ENCODE data around the gene PLK5.
"Not testable (repeated sequence)": the region's sequence is repeated elsewhere in the genome, so short reads cannot be mapped to it uniquely, and the experiment has no call there.

PLK5 gene

GRCh38 chr19:1525343-1525742 lies 1.5 kb downstream of the PLK5 start:
- DNase-seq (ENCODE audit: low spot score): no peak

DNA sequence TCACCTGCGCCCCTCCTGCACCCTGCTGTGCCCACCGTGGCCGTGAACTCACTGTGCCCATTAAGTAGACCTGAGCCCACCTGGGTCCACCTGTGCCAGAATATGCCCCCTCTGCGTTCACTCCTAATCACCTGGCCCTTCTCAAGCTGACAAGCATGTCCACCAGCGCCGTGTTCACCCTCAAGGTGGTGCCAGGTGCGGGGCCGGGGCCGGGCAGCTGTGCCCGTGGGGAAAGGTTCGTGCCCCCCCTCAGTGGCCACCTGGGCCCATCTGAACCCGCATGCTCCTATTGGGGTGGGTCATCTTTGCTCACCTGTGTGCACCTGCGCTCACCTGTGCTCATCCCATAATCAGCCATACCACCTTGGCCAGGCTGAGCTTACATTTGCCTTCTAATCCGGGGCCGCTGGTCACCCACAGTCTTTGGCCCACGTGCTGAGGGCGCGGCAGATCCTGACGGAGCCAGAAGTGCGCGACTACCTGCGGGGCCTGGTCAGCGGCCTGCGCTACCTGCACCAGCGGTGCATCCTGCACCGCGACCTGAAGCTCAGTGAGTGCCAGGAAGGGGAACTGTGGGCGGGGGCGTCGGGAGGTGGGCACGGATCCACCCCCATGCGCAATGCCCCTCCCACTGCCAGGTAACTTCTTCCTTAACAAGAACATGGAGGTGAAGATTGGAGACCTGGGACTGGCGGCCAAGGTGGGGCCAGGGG lies 2.3 kb downstream of the PLK5 start:
- DNase-seq (ENCODE audit: low spot score): no peak

DNA sequence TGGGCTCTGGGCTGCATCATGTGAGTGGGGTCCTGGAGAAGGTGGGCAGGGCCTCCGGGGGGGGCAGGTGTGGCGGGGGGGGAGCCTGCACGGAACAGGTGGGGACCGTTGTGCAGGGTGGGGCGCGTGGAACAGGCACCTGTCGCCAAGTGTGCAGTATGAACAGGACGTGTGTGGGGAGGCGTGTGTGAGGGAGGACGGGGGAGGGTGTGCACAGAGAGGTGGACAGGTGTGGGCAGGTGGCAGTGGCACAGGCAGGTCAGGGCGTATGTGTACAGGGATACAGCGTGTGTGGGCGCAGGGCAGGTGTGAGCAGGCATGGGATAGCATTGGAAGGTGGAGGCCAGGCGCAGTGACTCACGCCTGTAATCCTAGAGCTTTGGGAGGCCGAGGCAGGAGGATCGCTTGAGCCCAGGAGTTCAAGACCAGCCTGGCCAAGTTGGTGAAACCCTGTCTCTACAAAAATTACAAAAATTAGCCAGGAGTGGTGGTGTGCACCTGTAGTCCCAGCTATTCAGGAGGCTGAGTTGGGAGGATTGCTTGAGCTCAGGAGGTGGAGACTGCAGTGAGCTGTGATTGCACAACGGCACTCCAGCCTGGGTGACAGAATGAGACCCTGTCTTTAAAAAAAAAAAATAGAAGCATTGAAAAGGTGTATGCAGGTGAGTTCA lies 3.2 kb downstream of the PLK5 start:
- DNase-seq (ENCODE audit: low spot score): no peak

- no peak for DNase-seq (ENCODE audit: low spot score)
Measured at GRCh38 chr19:1527650-1528309, 3.9 kb downstream of the PLK5 start.

DNA sequence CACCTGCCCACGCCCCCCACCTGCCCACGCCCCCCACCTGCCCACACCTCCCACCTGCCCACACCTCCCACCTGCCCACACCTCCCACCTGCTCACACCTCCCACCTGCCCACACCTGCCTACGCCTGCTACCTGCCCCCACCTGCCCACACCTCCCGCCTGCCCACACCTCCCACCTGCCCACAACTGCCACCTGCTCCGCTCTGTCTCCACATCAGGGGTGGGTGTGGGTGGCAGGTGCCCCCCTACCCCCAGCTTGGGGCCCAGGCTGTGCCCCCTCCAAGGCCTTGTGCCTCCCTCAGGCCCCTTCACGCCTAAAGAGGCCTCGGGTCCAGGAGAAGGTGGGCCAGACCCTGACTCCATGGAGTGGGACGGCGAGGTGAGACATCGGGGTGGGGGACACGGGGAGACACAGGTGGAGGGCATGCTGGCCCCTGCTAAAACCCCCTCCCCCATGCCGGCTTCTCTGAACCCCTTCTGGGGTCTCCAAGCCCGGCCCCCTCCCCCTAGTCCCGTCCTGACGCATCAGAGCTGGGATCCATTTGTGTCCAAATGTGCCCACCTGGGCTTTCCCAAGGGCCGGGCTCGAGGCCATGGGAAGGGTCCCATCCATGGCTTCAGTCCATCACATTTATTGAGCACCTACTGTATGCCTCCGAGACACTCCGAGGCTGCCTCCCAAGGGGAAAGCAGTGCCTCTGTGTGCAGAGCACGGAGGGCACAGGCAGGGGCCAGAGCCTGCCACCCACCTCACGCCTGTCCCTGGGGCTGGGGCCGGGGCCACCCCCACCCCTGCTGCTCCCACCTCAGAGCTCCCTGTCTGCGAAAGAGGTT lies 4.9 kb downstream of the PLK5 start:
- no peak for DNase-seq (ENCODE audit: low spot score)

- DNase-seq (ENCODE audit: low spot score): no peak
Measured at GRCh38 chr19:1529430-1529816, 5.5 kb downstream of the PLK5 start.

- DNase-seq (ENCODE audit: low spot score): not testable (repeated sequence)
Measured at GRCh38 chr19:1530856-1531255, 7.0 kb downstream of the PLK5 start.

DNA sequence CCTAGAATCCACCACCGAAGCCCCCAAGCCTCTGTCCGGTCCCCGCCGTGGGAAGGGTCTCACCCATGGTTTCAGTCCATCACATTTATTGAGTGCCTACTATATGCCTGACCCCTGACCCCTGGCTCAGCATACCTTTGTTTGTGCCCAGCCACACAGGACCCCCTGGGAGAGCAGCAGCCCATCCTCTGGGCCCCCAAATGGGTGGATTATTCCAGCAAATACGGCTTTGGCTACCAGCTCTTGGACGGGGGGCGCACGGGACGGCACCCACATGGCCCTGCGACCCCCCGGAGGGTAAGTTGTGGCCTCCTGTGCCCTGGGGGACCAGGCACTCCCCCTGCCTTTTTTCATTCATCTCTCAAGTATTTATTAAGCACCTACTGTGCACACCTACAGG lies 7.7 kb downstream of the PLK5 start:
- no peak for DNase-seq (ENCODE audit: low spot score)

DNA sequence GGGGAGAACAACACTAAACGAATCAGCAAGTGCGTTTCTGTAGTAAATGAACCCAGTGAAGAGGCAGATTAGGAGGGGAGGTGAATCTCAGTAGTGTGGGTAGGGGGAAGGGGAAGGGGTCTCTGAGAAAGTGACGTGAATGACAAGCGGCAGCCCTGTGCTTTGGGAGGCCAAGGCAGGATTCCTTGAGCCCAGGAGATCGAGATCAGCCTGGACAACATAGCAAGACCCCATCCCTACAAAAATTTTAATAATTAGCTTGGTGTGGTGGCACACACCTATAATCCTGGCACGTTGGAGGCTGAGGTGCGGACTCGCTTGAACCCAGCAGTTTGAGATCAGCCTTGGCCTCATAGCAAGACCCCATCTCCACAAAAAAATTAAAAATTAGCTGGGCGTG lies 8.1 kb downstream of the PLK5 start:
- DNase-seq (ENCODE audit: low spot score): no peak

DNA sequence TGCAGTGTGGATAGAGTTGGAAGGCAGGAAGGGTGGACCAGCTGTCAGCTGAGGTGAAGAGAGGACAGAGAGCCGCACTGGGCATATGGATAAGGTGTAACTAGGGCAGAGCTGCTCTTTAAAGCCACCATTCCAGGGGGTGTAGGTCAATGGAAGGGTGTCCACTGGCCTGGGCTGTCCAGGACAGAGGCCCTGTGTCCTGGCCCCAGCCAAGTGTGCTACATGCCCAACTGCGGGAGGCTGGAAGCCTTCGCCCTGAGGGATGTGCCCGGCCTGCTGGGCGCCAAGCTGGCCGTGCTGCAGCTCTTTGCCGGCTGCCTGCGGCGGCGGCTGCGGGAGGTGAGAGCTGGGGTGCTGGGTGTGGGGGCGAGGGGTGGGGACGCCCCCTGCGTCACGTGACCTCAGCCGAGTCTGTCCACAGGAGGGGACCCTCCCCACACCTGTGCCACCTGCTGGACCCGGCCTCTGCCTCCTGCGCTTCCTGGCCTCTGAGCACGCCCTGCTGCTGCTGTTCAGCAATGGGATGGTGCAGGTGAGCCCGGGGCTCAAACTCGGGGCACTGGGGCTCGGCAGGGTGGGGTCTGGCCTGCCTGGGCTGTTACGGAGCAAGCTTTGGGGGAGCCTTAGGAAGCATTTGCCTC lies 9.8 kb downstream of the PLK5 start:
- DNase-seq (ENCODE audit: low spot score): no peak

- DNase-seq (ENCODE audit: low spot score): no peak
Measured at GRCh38 chr19:1534972-1535371, 11.1 kb downstream of the PLK5 start.

DNA sequence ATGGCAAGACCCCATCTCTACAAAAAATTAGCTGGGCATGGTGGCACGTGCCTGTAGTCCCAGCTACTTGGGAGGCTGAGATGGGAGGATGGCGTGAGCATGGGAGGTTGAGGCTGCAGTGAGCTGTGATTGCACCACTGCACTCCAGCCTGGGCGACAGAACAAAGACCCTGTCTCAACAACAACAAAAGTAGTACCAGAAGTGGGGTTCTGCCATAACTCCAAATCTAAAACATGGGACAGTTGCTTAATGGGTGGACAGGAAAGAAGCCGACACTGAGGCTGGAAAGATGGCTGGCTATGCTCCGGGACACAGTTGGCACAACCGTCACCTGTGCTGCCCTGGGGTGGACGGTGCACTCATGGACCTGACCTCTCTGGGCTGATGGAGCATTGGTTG lies 11.8 kb downstream of the PLK5 start:
- DNase-seq (ENCODE audit: low spot score): not testable (repeated sequence)

DNA sequence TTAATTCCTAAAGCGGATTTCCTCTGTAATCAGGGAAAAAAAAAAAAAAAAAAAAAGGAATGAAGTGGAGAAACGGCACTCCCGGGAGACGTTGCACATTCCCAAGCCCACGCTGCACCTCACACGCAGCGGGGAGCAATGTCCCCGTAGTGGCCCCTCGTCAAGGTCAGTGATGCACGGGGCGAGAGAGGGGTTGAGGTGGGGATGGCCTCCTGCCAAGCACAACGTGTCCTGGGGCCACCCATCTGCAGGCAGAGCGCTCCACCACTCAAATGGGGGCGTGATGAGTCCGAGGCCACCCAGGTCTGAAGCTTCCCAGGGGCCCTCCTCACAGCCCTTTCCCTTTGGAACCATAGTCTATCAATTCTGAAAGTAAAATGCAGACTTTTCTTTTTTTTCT lies 15.1 kb downstream of the PLK5 start:
- DNase-seq (ENCODE audit: low spot score): no peak

GRCh38 chr19:1539749-1540148 lies 15.9 kb downstream of the PLK5 start:
- DNase-seq (ENCODE audit: low spot score): not testable (repeated sequence)

DNA sequence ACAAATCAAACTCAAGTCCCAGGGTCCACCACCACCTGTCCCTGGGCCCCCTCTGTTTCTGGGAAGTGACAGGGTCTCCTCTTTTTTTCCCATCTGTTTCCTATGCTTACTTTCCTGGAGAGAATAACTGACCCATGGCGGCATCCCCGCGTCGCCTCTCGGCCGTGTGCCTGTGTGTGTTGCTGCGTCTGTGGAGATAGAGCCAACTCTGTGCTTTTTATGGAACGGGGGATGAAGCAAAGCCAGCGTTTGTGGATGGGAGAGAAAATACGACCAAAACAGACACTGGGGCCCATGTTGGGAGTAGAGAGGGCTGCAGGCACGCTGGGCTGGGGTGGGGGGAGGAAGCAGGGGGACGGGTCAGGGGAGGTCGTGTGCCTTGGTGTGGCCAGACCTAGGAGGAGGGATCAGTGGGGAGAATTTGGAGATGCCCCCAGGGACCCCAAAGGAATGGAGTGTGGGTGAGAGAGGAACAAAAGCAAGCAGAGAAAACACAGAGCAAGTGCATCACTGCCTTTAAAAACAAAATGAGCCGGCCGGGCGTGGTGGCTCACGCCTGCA lies 16.6 kb downstream of the PLK5 start:
- DNase-seq (ENCODE audit: low spot score): no peak

GRCh38 chr19:1549332-1549945 lies 25.6 kb downstream of the PLK5 start:
- DNase-seq (ENCODE audit: low spot score): no peak

DNA sequence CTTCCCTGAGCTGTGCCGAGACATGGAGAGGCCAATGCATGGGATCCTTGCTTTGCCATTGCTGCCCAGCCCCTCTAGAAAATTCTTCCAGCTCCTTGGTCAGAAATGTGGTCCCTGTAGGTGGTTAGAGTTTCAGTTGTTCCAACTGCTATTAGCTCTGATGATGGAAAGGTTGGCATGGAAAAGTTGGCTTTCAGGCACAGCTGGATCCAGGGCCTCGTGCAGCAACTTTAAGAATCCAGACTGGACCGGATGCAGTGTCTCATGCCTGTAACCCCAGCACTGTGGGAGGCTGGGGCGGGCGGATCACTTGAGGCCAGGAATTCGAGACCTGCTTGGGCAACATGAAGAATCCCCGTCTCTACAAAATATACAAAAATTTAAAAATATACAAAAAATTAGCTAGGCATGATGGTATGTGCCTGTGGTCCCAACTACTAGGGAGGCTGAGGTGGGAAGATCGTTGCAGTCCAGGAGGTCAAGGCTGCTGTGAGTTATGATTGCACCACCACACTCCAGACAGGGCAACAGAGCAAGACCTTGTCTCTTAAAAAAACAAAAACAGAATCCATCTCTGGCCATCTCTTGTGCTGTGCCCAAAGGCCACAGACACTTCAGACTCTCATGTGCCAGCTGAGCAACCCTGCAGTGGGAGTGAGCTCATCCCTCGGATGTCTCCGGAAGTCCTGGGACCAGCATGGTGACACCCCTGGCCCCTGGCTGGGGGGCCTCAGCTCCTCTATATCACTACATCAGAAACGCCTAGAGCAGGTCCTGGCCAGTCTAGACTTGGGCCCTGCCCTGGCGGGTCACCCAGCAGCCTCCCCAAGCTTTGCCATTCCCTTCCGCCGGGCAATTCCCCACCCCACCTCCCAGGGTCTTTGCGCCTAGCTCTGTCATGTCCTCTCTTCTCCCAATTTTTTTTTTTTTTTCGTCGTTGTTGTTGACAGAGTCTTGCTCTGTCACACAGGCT lies 27.5 kb downstream of the PLK5 start:
- DNase-seq (ENCODE audit: low spot score): no peak

GRCh38 chr19:1553415-1553814 lies 29.5 kb downstream of the PLK5 start:
- DNase-seq (ENCODE audit: low spot score): no peak

DNA sequence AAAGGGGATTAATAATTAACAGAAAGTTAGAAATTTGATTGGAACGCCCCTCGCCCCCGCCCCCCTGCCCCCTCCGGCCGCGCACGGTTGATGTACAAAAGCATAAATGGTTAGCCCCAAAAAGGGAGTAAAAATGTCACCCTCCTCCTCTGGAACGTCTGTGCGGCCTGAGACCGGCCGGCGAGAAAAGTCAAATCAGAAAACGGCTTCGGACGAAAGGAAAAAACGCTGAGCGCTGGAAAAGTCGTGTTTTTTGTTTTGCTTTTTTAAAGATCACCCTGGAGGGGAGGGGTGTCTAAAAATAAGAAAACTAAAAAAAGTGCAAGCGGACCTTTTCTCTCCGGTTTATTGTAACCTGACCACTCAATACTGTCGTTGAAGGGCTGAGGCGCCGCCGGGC lies 31.1 kb downstream of the PLK5 start:
- DNase-seq (ENCODE audit: low spot score): no peak
